Cortex of kidney (tissue), 1 donor: Measurements from ENCODE around the gene KLF6.

ENCODE experiments used
- DNase-seq: peaks from one replicate; lab custom pipeline; 2025; lab: John Stamatoyannopoulos, UW

KLF6 gene

GRCh38 chr10:3728563-3728962 is 56.4 kb downstream of the KLF6 start:
- DNase-seq: no peak

- DNase-seq: no peak
Measured at GRCh38 chr10:3727268-3727667, 57.7 kb downstream of the KLF6 start.
